SK-N-SH (cell line): ENCODE measurements around the gene FHIP1B.

Experiments
- CTCF ChIP-seq: fragments of 200-600 bp; sonication (generic); IDR thresholded peaks from 2 replicates; pipeline ENCODE4 v1.6.1; 2017; ENCODE audit warnings: antibody characterized with exemption, mild to moderate bottlenecking, moderate library complexity
- ELF1 ChIP-seq: IDR thresholded peaks from 2 replicates; pipeline ENCODE4 v1.4.0; 2012
- EP300 ChIP-seq, 2 experiments: IDR thresholded peaks; 2 replicates each; pipeline versions ENCODE4 v1.4.0 to v1.6.1; 2012; ENCODE audit warnings: borderline replicate concordance in 1 of 2, low read depth in 1 of 2, low read length in 1 of 2
- GATA2 ChIP-seq: sonication (generic); formaldehyde crosslinking; IDR thresholded peaks from 2 replicates; pipeline ENCODE4 v1.5.0; 2020; ENCODE audit warnings: mild to moderate bottlenecking, missing genetic modification reagents
- MEF2A ChIP-seq: IDR thresholded peaks from 2 replicates; pipeline ENCODE4 v1.4.0; 2012; ENCODE audit warnings: low read depth, borderline replicate concordance
- PBX3 ChIP-seq: IDR thresholded peaks from 2 replicates; pipeline ENCODE4; 2012
- RAD21 ChIP-seq: IDR thresholded peaks from 2 replicates; pipeline ENCODE4 v1.6.1; 2012; ENCODE audit warnings: mild to moderate bottlenecking, low read length
- REST ChIP-seq: IDR thresholded peaks from 2 replicates; pipeline ENCODE4 v1.6.1; 2012; ENCODE audit warnings: mild to moderate bottlenecking, low read depth, low read length, moderate library complexity
- USF1 ChIP-seq: IDR thresholded peaks from 2 replicates; pipeline ENCODE4 v1.4.0; 2012; ENCODE audit warnings: low read depth, borderline replicate concordance
- USF2 ChIP-seq: fragments of 150-350 bp; IDR thresholded peaks from 2 replicates; pipeline ENCODE4 v1.6.1; 2017; ENCODE audit warnings: antibody characterized with exemption, low read length, low read depth, borderline replicate concordance

- TF ChIP-seq USF1 = no peak
- TF ChIP-seq CTCF = no peak
- TF ChIP-seq ELF1 = no peak
- TF ChIP-seq USF2 = no peak
- TF ChIP-seq RAD21 = no peak
- no peak for TF ChIP-seq PBX3
- no peak for TF ChIP-seq GATA2 (CRISPR knock-in tag)
- TF ChIP-seq REST = no peak
- no peak for TF ChIP-seq EP300 (IDR thresholded peaks at IDR 0.05; ENCODE audit: borderline replicate concordance in 1 of 2, low read depth in 1 of 2, low read length in 1 of 2)
- no peak for TF ChIP-seq MEF2A
These were observed 10.0 kb downstream of the FHIP1B start for GRCh38 chr11:6224421-6224820.
